IPS DF 6.9 (cell line): ENCODE measurements around the gene BRD2.

ENCODE experiments used
- DNase-seq: peaks from one replicate; pipeline ENCODE4 v3.0.0-alpha.2; 2013; ENCODE audit warnings: low read depth, low spot score
- H3K27ac ChIP-seq: one replicate; pipeline ENCODE4 v1.5.1; 2013; ENCODE audit warnings: low read length, control low read depth
- H3K27me3 ChIP-seq: 2 replicates; pipeline ENCODE4 v1.6.1; 2013; ENCODE audit warnings: mild to moderate bottlenecking, low read length; ENCODE audit not compliant: control insufficient read depth, insufficient read depth
- H3K36me3 ChIP-seq: 2 replicates; pipeline ENCODE4 v1.6.1; 2013; ENCODE audit warnings: low read length; ENCODE audit not compliant: control insufficient read depth, insufficient read depth
- H3K4me1 ChIP-seq: 2 replicates; pipeline ENCODE4 v1.6.1; 2013; ENCODE audit warnings: low read length; ENCODE audit not compliant: control insufficient read depth, insufficient read depth
- H3K4me3 ChIP-seq: 2 replicates; pipeline ENCODE4 v1.5.1; 2013; ENCODE audit warnings: mild to moderate bottlenecking, low read length
- H3K9me3 ChIP-seq: 2 replicates; pipeline ENCODE4 v1.6.1; 2013; ENCODE audit warnings: low read length, inconsistent platforms; ENCODE audit not compliant: control insufficient read depth, insufficient read depth
- WGBS: extraction: QIAGEN DNeasy Blood & Tissue Kit; methylation state at CpG from one replicate; pipeline ENCODE4 v1.1.7; 2013; ENCODE audit warnings: mixed read lengths, missing lambda C conversion rate; ENCODE audit not compliant: insufficient read length, insufficient coverage; 5-methylcytosine and 5-hydroxymethylcytosine counted together

Gene BRD2

GRCh38 chr6:32968093-32968866 lies at the start of gene BRD2:
Gene BRD2 (plus strand): TSS chr6:32968594. CDS start chr6:32972899, 4,305 bp downstream.
- DNase-seq: no peak
- Histone ChIP-seq H3K27ac (peak within 1 kb of the TSS; percentile 54), H3K27me3 (no peaks in the 10 kb centered on the region), H3K4me3 (peak within 1 kb of the TSS; percentile 95), H3K36me3 (peaks cover 10% of the 10 kb centered on the region), H3K9me3 (no peaks in the 10 kb centered on the region), H3K4me1 (no peaks in the 10 kb centered on the region)
- no CpG with 5 or more reads among the region's 62 CpGs for WGBS

- Histone ChIP-seq H3K27me3 (no peaks in the 10 kb centered on the region), H3K9me3 (no peaks in the 10 kb centered on the region), H3K4me1 (no peaks in the 10 kb centered on the region), H3K4me3 (no peak overlapping the region), H3K36me3 (no peaks in the 10 kb centered on the region), H3K27ac (no peak overlapping the region)
- no CpG with 5 or more reads among the region's 2 CpGs for WGBS
- DNase-seq: no peak
Measured at GRCh38 chr6:32920715-32921114, 47.7 kb upstream of the BRD2 start.

GRCh38 chr6:32922083-32922482 lies 46.3 kb upstream of the BRD2 start:
- Histone ChIP-seq H3K27me3 (no peaks in the 10 kb centered on the region), H3K4me1 (no peaks in the 10 kb centered on the region), H3K4me3 (no peak overlapping the region), H3K9me3 (no peaks in the 10 kb centered on the region), H3K27ac (no peak overlapping the region), H3K36me3 (no peaks in the 10 kb centered on the region)
- no peak for DNase-seq
- no CpG with 5 or more reads among the region's 2 CpGs for WGBS

GRCh38 chr6:32931211-32931610 lies 37.2 kb upstream of the BRD2 start:
- DNase-seq: no peak
- WGBS: no CpG with 5 or more reads among the region's 1 CpG
- Histone ChIP-seq H3K9me3 (no peaks in the 10 kb centered on the region), H3K4me3 (no peak overlapping the region), H3K27me3 (no peaks in the 10 kb centered on the region), H3K27ac (no peak overlapping the region), H3K4me1 (no peaks in the 10 kb centered on the region), H3K36me3 (no peaks in the 10 kb centered on the region)

- no peak for DNase-seq
- no peaks in the 10 kb centered on the region for H3K4me1 ChIP-seq
- no peaks in the 10 kb centered on the region for H3K36me3 ChIP-seq
- no peaks in the 10 kb centered on the region for H3K27me3 ChIP-seq
- H3K9me3 ChIP-seq: no peaks in the 10 kb centered on the region
- H3K4me3 ChIP-seq: no peak overlapping the region
- no CpG with 5 or more reads among the region's 7 CpGs for WGBS
- no peak overlapping the region for H3K27ac ChIP-seq
Measured at GRCh38 chr6:32932132-32932868, 36.1 kb upstream of the BRD2 start.

GRCh38 chr6:32933661-32934085 lies 34.7 kb upstream of the BRD2 start:
- Histone ChIP-seq H3K36me3 (no peaks in the 10 kb centered on the region), H3K27me3 (no peaks in the 10 kb centered on the region), H3K4me1 (no peaks in the 10 kb centered on the region), H3K27ac (no peak overlapping the region), H3K4me3 (no peak overlapping the region), H3K9me3 (no peaks in the 10 kb centered on the region)
- peak; percentile 50 for DNase-seq
- no CpG with 5 or more reads among the region's 3 CpGs for WGBS

- Histone ChIP-seq H3K27me3 (no peaks in the 10 kb centered on the region), H3K27ac (no peak overlapping the region), H3K9me3 (no peaks in the 10 kb centered on the region), H3K4me1 (no peaks in the 10 kb centered on the region), H3K36me3 (no peaks in the 10 kb centered on the region), H3K4me3 (no peak overlapping the region)
- no peak for DNase-seq
- no CpG with 5 or more reads among the region's 4 CpGs for WGBS
Measured at GRCh38 chr6:32935551-32936238, 32.7 kb upstream of the BRD2 start.

DNA sequence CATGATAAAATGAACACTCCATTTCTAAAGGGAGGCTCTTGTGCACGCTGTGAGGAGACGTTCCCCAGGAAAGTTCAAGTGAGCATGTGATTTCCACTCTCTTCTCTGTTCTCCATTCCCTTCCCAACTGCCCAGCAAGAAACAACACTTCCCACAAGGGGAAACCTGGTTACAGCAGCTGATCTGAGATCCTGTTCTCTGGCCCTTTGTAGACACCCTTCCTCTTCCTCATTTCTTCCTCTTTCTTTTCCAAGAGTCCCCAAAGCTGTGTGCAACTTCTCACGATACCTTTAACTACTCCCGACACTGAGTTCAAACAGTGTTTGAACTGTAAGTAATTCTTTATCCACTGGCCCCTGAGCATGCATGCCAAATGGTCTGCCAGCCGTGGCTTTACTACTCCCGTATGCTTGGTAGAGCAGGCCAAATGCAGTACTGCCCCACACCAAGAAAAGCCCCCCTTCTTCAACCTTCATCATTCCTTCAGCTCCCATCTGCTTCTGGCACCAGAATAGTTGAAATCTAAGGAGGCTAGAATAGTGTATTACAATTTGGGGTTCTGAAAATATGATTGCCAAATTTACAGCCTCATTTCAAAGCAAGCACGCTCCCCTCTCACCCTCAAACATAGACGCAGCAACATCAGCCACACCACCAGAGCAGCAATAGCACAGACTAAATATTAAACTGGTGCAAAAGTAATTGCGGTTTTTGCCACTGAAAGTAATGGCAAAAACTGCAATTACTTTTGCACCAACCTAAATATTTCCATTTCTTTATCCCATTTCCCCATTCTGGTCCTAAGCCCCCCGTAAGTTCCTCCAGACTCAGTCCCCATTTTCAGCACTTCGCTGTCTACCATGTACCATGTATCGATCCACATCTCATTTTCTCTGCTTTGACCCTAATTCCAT lies 31.9 kb upstream of the BRD2 start:
- Histone ChIP-seq H3K36me3 (no peaks in the 10 kb centered on the region), H3K4me1 (no peaks in the 10 kb centered on the region), H3K27me3 (no peaks in the 10 kb centered on the region), H3K27ac (no peak overlapping the region), H3K9me3 (no peaks in the 10 kb centered on the region), H3K4me3 (no peak overlapping the region)
- WGBS: no CpG with 5 or more reads among the region's 12 CpGs
- DNase-seq: no peak

DNA sequence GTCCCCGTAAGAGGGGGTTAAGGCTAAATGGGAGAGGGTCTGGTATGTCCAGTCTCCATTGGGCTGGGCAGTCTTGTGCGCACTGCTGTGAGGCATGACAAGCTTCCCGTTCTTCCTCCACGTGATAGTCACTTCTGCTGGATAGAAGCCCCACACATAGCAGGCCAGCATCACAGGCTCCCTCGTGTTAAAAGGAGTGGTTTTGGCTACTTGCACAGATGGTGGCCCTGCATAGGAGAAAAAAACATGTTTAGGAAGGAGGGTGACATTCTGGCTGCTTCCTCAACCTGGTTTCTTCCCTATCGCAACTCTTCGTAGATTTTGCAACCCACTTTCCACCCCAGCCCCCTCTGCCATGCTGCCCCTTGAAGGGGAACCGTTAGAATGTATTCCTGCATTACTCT lies 31.2 kb upstream of the BRD2 start:
- Histone ChIP-seq H3K27me3 (no peaks in the 10 kb centered on the region), H3K4me3 (no peak overlapping the region), H3K36me3 (no peaks in the 10 kb centered on the region), H3K4me1 (no peaks in the 10 kb centered on the region), H3K27ac (no peak overlapping the region), H3K9me3 (no peaks in the 10 kb centered on the region)
- WGBS: no CpG with 5 or more reads among the region's 8 CpGs
- no peak for DNase-seq

DNA sequence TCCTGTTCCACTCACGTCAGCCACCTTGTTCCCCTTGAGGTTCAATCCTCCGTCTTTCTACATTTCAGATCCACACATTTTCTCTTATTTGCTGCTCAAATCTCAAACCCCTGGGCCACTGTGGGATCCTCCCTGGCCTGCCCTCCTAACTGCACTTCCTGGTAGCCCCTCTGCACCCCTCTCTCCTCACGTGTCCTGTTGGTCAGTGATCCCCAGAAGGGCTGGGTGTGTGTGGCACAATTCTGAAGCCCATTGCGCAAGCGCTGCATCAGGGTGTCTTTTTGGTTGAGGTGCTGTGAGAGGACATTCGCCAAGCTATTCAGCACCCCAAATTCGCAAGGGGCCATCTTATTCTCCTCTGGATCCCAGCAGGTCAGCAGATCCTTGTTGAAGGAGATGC lies 29.9 kb upstream of the BRD2 start:
- WGBS: no CpG with 5 or more reads among the region's 7 CpGs
- H3K36me3 ChIP-seq: no peaks in the 10 kb centered on the region
- no peaks in the 10 kb centered on the region for H3K9me3 ChIP-seq
- H3K4me3 ChIP-seq: no peak overlapping the region
- no peaks in the 10 kb centered on the region for H3K4me1 ChIP-seq
- no peaks in the 10 kb centered on the region for H3K27me3 ChIP-seq
- DNase-seq: no peak
- H3K27ac ChIP-seq: no peak overlapping the region
